ENCODE results near the gene FAM227B. TPM values are rescaled to one million over a fixed set of nuclear protein-coding genes. Genes with fewer than 3 reads are reported as not detected.
A peak's percentile ranks its signal among the peaks of the same experiment; 100 is the strongest.

The FAM227B gene
- total RNA-seq, 1 donor from 2014 or later, result 7.6 TPM

GRCh38 chr15:49293941-49294340 is 326.7 kb downstream of the FAM227B start:
- no peak for DNase-seq (ENCODE audit: low read depth)

GRCh38 chr15:49290191-49290590 is 330.4 kb downstream of the FAM227B start:
- no peak for DNase-seq (ENCODE audit: low read depth)

DNA sequence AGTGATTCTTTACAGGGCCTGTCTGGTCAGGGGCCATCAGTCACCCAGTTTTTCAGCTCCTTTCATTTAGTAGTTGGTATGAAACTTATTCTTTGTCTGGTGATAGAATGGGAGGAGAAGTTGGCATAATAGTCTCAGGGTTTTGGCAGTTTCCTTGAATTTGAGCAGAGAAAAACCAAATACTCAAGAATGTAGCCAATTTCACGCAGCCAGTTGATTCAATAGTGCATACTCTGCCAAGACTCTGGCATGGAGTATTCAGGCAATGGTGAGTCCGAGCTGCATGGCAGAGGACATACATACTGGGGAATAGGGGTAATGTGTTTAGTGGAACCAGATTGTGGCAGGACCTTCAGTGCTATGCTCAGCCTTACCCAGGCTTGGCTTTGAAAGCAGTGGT is 332.2 kb downstream of the FAM227B start:
- DNase-seq (ENCODE audit: low read depth), result no peak

DNA sequence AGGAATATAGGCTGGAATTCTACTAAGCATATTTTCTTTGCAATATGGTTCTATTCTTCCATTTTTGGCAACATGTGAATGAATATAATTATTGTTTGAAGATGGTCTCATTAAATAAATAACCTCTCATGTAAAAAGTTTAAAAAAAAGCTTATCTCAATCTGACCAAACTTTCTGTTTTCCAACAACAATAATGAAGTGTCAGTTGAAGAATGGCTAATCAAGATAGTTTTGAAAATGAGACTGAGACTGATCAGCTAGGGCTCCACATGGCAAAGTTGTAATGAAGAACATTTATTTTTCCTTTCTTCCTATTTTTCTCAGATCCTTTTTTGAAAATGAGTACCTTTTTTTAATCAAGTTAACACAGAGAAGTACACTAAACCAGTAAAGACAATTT is 333.1 kb downstream of the FAM227B start:
- no peak for DNase-seq (ENCODE audit: low read depth)

GRCh38 chr15:49286649-49287404 is 333.8 kb downstream of the FAM227B start:
- no peak for DNase-seq (ENCODE audit: low read depth)

GRCh38 chr15:49282366-49282765 is 338.3 kb downstream of the FAM227B start:
- no peak for DNase-seq (ENCODE audit: low read depth)

- DNase-seq (ENCODE audit: low read depth), result peak; percentile 24
Measured at GRCh38 chr15:49279521-49280456, 340.8 kb downstream of the FAM227B start.

DNA sequence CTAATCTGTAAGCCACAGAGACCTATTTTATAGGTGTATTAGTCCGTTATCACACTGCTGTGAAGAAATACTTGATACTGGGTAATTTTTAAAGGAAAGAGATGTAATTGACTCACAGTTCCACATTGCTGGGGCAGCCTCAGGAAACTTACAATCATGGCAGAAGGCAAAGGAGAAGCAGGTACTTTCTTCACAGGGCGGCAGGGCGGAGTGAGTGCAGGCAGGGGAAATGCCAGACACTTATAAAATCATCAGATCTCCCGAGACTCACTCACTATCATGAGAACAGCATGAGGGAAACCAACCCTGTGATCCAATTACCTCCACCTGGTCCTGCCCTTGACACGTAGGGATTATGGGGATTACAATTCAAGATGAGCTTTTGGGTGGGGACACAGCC is 341.9 kb downstream of the FAM227B start:
- DNase-seq (ENCODE audit: low read depth), result no peak

Other genes with a start within 250 kb of the FAM227B start
- 0.15 TPM in 1 of 2 replicates, not detected in the other for gene FGF7, start 197.6 kb downstream of the FAM227B start, total RNA-seq
- 15.3 and 18.1 TPM in 2 replicates for gene DTWD1, start 230 bp upstream of the FAM227B start, total RNA-seq

Data from renal cortical epithelial cell (primary cell).